ENCODE measurements around the gene CORO1C. TPM values are rescaled to one million over a fixed set of nuclear protein-coding genes. Genes with fewer than 3 reads are reported as not detected.

Gene CORO1C
- total and polyA plus RNA-seq, 10 donors: 12.0 to 119 (median 74.8) TPM

GRCh38 chr12:108637222-108637971 lies 93.9 kb downstream of the CORO1C start:
- peak; percentile 63 for DNase-seq
- peak overlapping the region in 5 of 8 donors; percentile 88 to 97 (median 96) for H3K27ac ChIP-seq
- TF ChIP-seq CTCF (IDR thresholded peaks at IDR 0.05 in 8 of 11, conservative IDR thresholded peaks at IDR 0.05 in 3 of 11) (no peak), POLR2AphosphoS5 (IDR thresholded peaks at IDR 0.05) (peak in 1 of 3 donors; percentile 38), POLR2A (IDR thresholded peaks at IDR 0.05) (no peak)
- no peaks in the 10 kb centered on the region for H3K9me3 ChIP-seq
- no peaks in the 10 kb centered on the region for H3K27me3 ChIP-seq (replicated peaks in 1 of 7)
- 57 to 71% (median 66%) methylated on average over 7 of the region's 7 CpGs for WGBS, 5 donors
- H3K4me3 ChIP-seq: peak overlapping the region in 3 of 8 donors; percentile 16 to 76 (median 21)
- H3K4me1 ChIP-seq: peaks cover 49 to 100% (median 92%) of the 10 kb centered on the region in 6 donors
- intact Hi-C loops (cut with DNase I; ENCODE audit: low total_unique reads): no loop called here
- no peaks in the 10 kb centered on the region for H3K36me3 ChIP-seq

GRCh38 chr12:108635997-108636808 lies 95.1 kb downstream of the CORO1C start:
- Histone ChIP-seq H3K9me3 (no peaks in the 10 kb centered on the region), H3K27me3 (replicated peaks in 1 of 7) (no peaks in the 10 kb centered on the region), H3K4me1 (peaks cover 45 to 100% (median 90%) of the 10 kb centered on the region in 6 donors), H3K36me3 (no peaks in the 10 kb centered on the region), H3K4me3 (peak overlapping the region in 5 of 8 donors; percentile 4 to 76 (median 20)), H3K27ac (peak overlapping the region; percentile 50 to 97 (median 90))
- intact Hi-C loops (cut with DNase I; ENCODE audit: low total_unique reads): no loop called here
- WGBS, 5 donors: 49 to 65% (median 56%) methylated on average over 6 of the region's 6 CpGs
- TF ChIP-seq CTCF (IDR thresholded peaks at IDR 0.05 in 8 of 11, conservative IDR thresholded peaks at IDR 0.05 in 3 of 11): no peak
- peak in 1 of 3 donors; percentile 12 for TF ChIP-seq POLR2AphosphoS5 (IDR thresholded peaks at IDR 0.05)
- TF ChIP-seq POLR2A (IDR thresholded peaks at IDR 0.05): no peak
- DNase-seq: no peak

GRCh38 chr12:108635201-108635996 lies 95.9 kb downstream of the CORO1C start:
- 16 to 32% (median 20%) methylated on average over 11 to 15 of the region's 15 CpGs for WGBS, 5 donors
- Histone ChIP-seq H3K4me3 (peak overlapping the region in 6 of 8 donors; percentile 4 to 76 (median 38)), H3K27me3 (replicated peaks in 1 of 7) (no peaks in the 10 kb centered on the region), H3K9me3 (no peaks in the 10 kb centered on the region), H3K4me1 (peaks cover 48 to 100% (median 91%) of the 10 kb centered on the region in 6 donors), H3K27ac (peak overlapping the region; percentile 67 to 97 (median 90)), H3K36me3 (no peaks in the 10 kb centered on the region)
- intact Hi-C loops (cut with DNase I; ENCODE audit: low total_unique reads): no loop called here
- peak; percentile 87 for DNase-seq
- TF ChIP-seq POLR2AphosphoS5 (IDR thresholded peaks at IDR 0.05): peak; percentile 15 to 99 (median 32)
- peak in 2 of 3 donors; percentile 86 to 92 for TF ChIP-seq POLR2A (IDR thresholded peaks at IDR 0.05)
- no peak for TF ChIP-seq CTCF (IDR thresholded peaks at IDR 0.05 in 8 of 11, conservative IDR thresholded peaks at IDR 0.05 in 3 of 11)

Measured in spleen (tissue), 11 donors.